Measurements from ENCODE around the gene TMEM131L.

DNA sequence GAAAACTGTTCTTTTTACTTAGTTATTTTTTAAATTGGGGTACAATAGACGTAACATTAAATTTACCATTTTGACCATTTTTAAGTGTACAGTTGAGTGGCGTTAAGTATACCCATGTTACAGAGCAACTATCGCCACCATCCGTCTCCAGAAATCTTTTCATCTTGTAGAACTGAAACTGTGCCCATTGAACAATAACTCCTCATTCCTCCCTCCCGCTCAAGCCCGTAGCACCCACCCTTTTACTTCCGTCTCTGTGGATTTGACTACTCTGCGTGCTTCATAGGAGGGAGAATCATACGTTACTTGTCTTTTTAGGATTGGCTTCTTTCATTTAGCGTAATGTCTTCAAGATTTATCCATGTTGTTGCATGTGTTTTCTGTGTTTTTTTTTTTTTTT lies 55.3 kb downstream of the TMEM131L start:
- TF ChIP-seq RAD21 (IDR thresholded peaks at IDR 0.05; ENCODE audit: low read depth) (no peak), YY1 (IDR thresholded peaks at IDR 0.05; ENCODE audit: low read depth) (no peak), MAX (IDR thresholded peaks at IDR 0.05) (no peak), FOXM1 (IDR thresholded peaks at IDR 0.05; ENCODE audit: borderline replicate concordance, low read depth) (no peak)

All from Ishikawa (cell line).